ENCODE results near the gene ATG9A.
A peak's percentile ranks its signal among the peaks of the same experiment; 100 is the strongest.

ATG9A gene

GRCh38 chr2:219177552-219178376 lies 51.7 kb downstream of the ATG9A start, which contains the start of gene RETREG2:
TSS of gene RETREG2 (plus strand) at chr2:219178275. CDS start at chr2:219178353, 78 bp downstream.
- DNase-seq (ENCODE audit: extremely low spot score) = peak; percentile 98
- POLR2A ChIA-PET = no interaction called here
- TF ChIP-seq, protein P1, sequence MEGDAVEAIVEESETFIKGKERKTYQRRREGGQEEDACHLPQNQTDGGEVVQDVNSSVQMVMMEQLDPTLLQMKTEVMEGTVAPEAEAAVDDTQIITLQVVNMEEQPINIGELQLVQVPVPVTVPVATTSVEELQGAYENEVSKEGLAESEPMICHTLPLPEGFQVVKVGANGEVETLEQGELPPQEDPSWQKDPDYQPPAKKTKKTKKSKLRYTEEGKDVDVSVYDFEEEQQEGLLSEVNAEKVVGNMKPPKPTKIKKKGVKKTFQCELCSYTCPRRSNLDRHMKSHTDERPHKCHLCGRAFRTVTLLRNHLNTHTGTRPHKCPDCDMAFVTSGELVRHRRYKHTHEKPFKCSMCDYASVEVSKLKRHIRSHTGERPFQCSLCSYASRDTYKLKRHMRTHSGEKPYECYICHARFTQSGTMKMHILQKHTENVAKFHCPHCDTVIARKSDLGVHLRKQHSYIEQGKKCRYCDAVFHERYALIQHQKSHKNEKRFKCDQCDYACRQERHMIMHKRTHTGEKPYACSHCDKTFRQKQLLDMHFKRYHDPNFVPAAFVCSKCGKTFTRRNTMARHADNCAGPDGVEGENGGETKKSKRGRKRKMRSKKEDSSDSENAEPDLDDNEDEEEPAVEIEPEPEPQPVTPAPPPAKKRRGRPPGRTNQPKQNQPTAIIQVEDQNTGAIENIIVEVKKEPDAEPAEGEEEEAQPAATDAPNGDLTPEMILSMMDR (IDR thresholded peaks at IDR 0.05; ENCODE audit: control extremely low read depth, extremely low read depth, low read depth, missing control alignments) = peak; percentile 71
- CTCF ChIA-PET = interaction anchor here (1.4 to 3.5 kb wide), 2 partner anchors 11 to 103 kb away, joined by 3 to 13 read pairs; no protein-coding TSS in a partner anchor

- ChIA-PET CTCF (interaction anchor here (0.7 to 8.6 kb wide), 10 partner anchors 11 to 279 kb away, joined by 3 to 164 read pairs (median 4); partner anchors contain the start of gene NHEJ1), POLR2A (interaction anchor here (0.6 to 1.7 kb wide), 9 partner anchors 12 to 267 kb away, joined by 3 to 12 read pairs (median 4); partner anchors contain the start of genes GLB1L, STK16 and ZFAND2B)
- TF ChIP-seq, protein P1 (IDR thresholded peaks at IDR 0.05; ENCODE audit: control extremely low read depth, extremely low read depth, low read depth, missing control alignments) = no peak
- DNase-seq (ENCODE audit: extremely low spot score) = peak; percentile 92
These were observed 52.5 kb downstream of the ATG9A start, which contains the start of gene CNPPD1 for GRCh38 chr2:219176818-219177551. TSS of gene CNPPD1 (minus strand) at chr2:219176925. CDS start at chr2:219176828, 97 bp downstream.

DNA sequence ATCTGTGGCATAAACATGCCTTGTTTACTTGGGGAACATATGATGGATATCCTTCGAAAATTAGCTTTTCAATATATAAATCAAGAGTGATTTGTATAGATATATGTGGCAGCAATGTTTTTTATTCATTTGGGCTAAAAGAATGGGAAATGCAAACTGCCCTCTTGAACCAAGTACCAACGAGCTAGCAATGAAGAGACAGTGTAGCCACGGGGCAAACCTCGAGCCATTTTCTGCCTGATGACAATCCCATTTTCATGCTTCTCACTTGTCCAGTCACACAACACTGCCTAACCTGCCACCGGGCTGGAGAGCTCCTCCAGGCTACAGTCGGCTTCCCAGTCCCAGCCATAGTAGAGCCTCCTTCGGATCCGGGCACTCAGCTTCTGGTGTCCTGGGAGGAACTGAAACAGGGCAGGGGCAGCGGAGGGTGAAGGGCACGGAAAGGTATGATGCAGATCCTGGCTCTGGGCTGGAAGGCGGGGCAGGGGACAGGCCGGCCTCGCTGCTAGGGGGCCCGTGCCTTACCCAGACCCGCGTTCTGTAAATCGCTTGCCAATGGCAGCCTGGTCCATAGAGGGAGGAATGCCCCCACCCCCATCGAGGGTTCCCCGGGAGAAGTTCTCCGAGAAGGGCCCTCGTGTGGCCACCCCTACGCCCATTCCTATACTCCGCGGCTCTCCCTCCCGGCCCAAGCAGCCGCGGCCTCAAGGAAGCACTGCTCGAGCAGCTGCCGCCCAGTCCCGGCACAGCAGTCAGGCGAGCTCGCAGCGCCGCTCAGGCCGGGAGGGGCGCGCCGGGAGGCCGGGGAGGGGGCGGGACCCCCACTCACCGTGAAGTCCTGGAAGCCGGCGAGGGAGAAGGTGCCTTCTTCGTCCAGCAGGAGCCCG lies 53.3 kb downstream of the ATG9A start:
- TF ChIP-seq, protein P1 (IDR thresholded peaks at IDR 0.05; ENCODE audit: control extremely low read depth, extremely low read depth, low read depth, missing control alignments) = peak; percentile 13
- CTCF ChIA-PET = interaction anchor here (0.6 to 8.6 kb wide), 17 partner anchors 10 to 299 kb away, joined by 3 to 164 read pairs (median 4); partner anchors contain the start of genes NHEJ1 and ZFAND2B
- peak; percentile 43 for DNase-seq (ENCODE audit: extremely low spot score)
- POLR2A ChIA-PET = interaction anchor here (0.6 to 1.7 kb wide), 10 partner anchors 13 to 266 kb away, joined by 3 to 12 read pairs (median 4); partner anchors contain the start of genes GLB1L, STK16 and ZFAND2B

DNA sequence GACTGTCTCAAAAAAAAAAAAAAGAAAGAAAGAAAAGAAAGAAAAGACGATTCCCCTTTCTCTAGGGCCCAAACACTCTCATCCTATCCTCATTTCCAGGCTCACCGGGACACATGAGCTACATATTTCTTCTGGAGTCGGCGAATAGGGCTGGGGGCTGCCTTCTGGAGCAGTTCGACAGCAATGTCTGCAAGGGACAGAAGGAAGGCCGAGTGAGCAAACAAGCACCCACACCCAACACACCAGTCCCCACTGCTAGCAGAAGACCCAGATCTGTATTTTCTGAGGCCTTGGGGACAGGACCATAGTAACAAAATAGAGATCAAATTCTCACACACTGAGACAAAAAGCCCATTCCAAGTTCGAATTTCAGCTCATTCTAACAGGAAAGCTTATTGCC lies 54.0 kb downstream of the ATG9A start:
- CTCF ChIA-PET = interaction anchor here (0.9 to 8.6 kb wide), 13 partner anchors 9 to 299 kb away, joined by 3 to 164 read pairs (median 4); partner anchors contain the start of genes NHEJ1 and ZFAND2B
- POLR2A ChIA-PET = interaction anchor here (0.7 to 1.7 kb wide), 3 partner anchors 31 to 116 kb away, joined by 3 to 12 read pairs (median 3); partner anchors contain the start of gene ZFAND2B
- no peak for DNase-seq (ENCODE audit: extremely low spot score)
- TF ChIP-seq, protein P1 (IDR thresholded peaks at IDR 0.05; ENCODE audit: control extremely low read depth, extremely low read depth, low read depth, missing control alignments) = no peak

DNA sequence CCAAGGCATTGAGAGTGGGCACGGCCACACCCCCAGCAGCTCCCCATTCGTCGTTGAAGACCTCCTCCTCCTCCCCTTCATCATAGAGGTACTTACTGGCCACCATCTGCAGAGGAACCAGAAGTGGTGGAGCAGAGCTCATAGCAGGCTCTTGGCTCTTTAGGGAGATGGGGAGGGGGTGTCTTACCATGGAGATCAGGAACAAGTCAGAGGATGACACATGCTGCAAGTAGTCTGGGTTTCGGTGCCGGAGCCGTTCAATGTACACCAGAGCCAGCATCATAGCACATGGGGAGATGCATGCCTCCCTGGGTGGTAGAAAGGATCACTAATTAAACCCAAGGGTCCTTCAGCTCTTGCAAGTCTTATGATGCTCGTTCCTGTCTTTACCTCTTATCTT lies 54.6 kb downstream of the ATG9A start:
- no peak for DNase-seq (ENCODE audit: extremely low spot score)
- ChIA-PET POLR2A (interaction anchor here (0.6 kb wide), 1 partner anchor 10 kb away, joined by 3 read pairs; no protein-coding TSS in a partner anchor), CTCF (interaction anchor here (1.0 to 8.6 kb wide), 10 partner anchors 8 to 298 kb away, joined by 3 to 164 read pairs (median 6); partner anchors contain the start of genes NHEJ1 and ZFAND2B)
- TF ChIP-seq, protein P1 (IDR thresholded peaks at IDR 0.05; ENCODE audit: control extremely low read depth, extremely low read depth, low read depth, missing control alignments) = no peak
